GM19099 (cell line): Measurements from ENCODE around the gene BAHD1.

Source experiments
- POLR2A ChIP-seq: IDR thresholded peaks from 3 replicates; pipeline ENCODE4 v1.6.1; 2011; ENCODE audit warnings: low read depth; ENCODE audit not compliant: insufficient read length; ENCODE audit errors: extremely low read depth

The BAHD1 gene

DNA sequence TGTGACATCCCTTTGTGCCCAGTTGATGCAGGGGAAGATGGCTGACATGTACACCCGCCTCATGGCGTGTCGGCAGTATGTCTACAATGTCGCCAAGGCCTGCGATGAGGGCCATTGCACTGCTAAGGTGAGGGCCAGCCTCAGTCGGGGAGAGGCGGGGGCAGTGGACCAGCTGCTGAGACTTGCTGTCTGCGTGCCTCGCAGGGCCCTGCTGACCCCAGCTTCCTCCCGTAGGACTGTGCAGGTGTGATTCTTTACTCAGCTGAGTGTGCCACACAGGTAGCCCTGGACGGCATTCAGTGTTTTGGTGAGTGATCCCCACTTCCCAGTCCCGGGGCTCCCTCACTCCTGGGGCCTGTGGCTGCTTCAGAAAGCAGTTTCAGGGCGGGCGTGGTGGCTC lies 24.7 kb upstream of the BAHD1 start:
- no peak for TF ChIP-seq POLR2A

DNA sequence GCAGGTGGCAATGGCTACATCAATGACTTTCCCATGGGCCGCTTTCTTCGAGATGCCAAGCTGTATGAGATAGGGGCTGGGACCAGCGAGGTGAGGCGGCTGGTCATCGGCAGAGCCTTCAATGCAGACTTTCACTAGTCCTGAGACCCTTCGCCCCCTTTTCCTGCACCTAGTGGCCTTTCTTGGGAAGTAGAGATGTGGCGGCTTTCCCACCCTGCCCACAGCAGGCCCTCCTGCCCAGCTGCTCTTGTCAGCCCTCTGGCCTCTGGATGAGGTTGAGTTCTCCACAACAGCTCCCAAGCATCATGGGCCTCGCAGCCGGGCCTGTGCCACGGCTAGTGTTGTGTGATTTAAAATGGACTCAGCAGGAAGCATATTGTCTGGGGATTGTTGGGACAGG lies 22.6 kb upstream of the BAHD1 start:
- TF ChIP-seq POLR2A: no peak

DNA sequence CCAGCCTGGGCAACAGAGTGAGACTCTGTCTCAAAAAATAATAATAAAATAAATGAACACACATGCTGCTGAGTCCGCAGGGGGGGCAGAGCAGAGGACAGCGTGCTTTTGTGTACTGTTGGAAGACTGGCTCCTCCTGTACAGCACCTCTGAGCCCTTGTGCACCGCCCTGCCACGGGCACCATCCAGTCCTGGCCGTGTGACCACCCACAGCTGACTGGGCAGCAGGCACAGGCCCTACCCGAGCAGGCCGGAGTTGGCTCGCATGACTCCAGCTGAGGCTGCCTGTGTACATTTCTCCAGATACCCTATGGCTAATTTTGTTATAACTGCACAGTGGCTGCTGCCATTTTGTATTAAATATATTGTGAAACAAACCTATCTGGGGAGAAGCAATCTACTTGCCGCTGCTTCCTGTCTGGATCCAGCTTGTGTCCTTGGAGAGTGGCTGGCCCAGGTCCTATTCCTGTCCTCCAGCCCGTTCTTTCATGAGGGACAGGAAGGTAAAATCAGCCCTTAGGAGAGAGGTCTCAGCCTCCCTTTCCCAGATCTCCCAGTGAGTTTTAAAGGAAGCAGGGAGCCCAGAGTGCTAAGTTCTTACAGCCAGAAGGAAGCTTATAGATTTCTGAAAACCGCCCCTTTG lies 20.6 kb upstream of the BAHD1 start:
- TF ChIP-seq POLR2A: no peak

DNA sequence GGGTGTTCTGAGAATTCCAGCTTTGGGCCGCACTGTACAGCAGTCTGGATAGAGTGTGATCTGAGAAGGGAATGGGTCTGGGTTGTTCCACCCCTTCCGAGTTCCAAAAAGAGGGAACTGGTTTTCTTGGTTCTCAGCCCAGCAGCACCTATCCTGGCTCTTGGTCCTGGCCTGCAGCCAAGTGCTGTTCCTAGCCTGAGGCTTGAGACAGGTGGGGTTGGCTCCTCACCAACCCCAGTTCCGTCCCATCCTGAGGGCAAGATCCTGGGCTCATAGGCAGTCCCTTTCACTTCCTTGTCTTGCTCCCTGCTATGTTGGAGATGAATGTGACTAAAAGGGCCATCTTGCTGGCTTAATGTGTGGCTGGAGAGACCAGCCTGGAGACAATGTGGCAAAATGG lies 20.0 kb upstream of the BAHD1 start:
- no peak for TF ChIP-seq POLR2A

DNA sequence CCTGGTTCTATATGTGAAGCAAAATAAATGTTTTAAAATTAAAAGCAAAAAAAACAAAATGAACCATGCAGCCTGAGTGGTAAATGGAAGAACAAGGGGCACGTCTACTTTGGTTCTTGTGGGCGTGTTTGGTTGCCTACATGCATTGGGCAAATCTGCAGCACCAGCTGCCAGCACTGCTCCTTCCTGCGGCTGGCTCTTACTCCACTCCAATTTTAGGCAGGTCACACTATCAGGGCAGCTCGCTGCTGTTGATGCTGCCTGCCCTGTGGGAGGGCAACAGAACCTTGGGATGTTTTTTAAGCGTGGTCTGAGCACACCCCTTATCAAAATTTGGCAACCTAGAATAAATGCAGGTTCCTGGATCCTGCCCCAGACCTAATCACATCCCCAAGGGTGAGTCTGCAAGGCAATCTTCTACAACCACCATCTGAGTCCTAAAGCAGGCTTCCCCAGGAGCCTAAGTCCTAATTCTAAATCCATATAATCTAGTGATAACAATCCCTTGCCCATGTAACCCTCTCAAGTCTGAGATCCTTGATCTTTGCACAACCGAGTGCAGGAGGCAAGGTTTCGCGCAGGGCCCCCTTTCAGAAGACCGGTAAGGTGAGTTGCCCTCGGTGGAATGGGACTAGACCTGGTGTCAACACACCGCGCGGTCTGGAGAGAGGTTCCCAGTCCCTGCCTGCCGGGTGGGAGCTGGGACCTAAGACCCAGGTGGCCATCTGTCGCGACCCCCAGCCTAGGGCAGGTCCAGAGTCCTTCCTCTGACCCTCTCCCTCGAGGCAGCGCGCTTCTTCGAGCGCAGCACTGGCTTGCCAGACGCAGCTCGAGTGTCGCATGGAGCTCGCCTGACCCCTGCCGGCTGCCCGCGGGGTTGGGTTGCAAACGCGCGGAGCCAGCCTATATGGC lies 19.3 kb upstream of the BAHD1 start:
- no peak for TF ChIP-seq POLR2A

DNA sequence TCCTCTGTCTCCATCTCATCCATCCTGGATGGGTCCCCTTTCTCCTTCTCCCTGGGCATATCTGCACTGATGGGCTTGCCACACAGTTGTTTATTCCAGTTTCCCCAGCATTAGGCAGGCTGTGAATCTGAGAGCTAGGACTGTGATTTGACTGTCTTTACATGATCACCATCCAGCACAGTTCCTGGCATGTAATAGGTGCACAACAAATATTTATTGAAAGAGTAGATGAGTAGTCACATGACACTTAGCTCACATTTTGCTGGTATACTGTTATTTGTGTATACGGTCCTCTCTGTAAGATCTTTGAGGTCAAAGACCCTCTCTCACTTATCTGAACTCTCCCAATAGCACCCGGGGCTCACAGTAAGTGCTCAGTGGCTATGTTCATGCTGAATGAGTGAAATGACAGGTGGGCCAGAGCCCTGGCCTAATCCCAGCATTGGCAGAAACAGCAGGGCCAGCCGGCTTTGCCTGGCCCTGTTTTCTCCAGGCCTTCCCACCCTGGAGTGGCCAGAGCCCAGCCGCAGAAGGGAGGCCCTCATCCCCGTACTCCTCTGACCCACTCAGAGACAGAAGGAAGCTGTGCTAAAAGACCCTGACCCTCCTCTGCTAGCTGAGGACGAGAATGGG lies 16.2 kb upstream of the BAHD1 start:
- no peak for TF ChIP-seq POLR2A

DNA sequence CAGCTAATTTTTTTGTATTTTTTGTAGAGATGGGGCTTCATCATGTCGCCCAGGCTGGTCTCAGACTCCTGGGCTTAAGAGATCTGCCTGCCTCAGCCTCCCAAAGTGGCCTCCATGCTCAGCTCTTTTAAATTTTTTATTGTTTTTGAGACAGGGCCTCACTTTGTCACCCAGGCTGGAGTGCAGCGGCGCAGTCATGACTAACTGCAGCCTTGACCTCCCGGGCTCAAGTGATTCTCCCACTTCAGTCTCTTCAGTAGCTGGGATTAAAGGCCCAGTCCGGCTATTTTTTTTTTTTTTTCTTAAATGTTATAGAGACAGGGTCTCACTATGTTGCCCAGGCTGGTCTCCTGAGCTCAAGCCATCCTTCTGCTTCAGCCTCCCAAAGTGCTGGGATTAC lies 15.1 kb upstream of the BAHD1 start:
- no peak for TF ChIP-seq POLR2A

DNA sequence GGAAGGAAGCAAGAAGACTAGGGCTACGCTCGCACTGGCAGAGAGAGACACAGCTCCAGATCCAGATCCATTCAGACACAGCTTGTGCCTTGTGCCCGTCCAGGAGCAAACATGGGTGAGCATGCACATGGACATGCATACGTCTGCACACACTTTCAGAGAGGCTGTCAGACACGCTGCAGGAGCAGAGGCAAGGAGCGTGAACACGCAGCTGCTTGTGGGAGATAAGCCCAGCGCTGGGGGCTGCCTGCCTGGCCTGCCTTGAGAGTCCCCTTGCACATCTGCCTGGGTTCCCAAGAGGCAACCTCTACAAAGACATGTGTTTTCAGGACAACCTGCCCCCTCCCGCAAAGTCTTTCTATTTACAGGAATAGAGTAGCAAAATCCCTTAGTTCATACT lies 13.6 kb upstream of the BAHD1 start:
- no peak for TF ChIP-seq POLR2A

DNA sequence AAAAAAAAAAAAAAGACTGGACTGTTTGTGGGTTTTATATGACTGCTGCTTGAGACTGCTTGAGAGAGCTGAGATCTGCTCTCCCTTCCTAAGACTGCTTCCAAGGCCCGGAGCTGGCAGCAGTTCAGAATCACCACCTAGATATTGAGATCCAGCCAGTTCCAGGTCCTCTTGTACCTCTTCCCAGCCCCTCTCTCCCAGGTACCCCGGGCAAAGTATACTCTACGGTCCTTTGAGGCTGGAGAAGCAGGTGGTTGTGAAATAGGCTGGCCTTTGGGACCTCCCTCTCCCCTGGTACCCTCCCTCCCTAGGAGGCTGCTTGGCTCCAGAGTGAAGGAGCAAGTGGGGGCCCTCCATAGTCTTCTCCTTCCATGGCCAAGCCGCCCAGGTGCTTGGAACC lies 12.6 kb upstream of the BAHD1 start:
- TF ChIP-seq POLR2A: no peak

DNA sequence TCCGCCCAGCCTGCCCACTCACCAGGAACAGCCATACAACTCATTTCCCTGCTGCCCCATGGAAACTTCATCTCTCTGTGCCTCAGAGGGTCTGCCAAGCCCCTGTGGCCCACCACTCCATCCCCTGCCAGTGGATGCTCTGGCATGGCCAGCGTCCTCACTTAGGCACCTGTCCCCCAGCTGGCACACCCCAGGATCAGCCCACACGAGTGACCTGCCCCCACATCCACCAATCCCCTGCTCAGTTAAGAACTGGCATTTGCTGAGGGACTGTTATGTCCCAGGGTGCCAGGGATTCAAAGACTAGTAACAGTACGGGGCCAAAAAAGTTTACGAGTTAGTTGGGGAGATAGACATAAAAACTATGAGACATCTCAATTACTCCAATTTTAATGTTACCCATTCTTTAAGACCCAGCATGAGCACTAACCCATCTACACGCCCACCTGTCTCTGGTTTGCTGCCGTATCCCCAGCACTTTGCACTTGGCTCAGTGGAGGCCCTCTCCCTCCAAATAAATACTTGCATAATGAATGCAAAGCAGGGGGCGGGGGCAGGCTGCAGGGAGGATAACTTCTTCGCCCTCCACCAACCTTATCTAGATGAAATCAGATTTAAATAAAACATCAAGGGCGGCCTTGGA lies 11.6 kb upstream of the BAHD1 start:
- TF ChIP-seq POLR2A: no peak

DNA sequence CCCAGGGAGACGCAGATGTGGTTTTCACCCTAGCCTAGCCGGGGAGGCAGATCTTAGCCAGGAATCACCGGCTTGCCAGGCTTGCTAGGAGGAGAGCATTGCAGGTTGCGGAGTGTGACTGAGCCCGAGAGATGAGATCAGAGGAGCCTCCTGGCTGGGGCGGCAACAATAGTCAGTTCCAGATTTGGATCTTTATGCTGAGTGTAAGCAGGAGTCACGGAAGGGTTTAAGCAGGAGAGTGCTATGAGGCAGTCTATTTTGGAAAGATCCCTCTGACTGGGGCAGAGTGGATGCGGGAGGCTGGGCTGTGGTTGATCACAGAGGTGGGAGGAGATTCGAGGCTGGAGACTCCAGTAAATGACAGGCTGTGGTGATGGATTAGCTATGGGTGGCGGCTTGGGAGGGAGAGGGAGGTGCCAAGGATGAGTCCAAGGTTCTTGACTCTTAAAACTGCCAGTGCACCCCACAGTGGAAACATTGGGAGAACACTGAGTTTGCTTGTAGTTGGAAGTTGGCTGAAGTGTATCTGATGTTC lies 10.4 kb upstream of the BAHD1 start:
- no peak for TF ChIP-seq POLR2A

DNA sequence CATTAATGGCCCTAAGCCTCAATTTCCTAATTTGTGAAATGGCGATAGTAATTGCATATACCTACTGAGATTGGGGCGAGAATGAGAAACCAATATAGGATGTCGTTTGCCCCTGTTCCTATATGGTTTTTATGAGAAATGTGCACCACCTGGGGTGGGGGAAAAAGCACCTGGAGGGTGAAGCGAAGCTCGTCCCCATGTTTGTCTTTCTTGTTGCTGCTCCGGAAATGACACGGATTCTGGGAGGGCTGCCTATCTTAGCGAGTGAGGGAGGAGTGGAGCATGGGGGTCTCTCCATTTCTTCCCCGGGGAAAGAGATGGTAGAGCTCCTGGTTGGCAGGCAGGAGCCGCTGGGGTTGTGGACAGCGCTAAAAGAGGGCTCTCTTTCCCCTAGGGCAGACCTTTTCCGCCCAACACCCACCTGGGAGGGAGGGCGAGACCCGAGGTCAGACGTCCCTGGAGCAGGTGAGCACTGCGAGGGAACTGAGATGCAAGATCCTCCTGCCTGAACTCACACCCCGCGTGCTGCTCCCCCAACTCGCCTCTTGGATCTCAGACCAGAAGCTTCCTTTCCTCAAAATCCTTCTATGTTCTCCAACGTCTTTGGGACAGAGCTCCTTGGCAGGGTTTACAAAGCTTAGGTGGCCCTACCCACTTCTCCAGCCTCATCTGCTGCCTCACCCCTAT lies 5.6 kb upstream of the BAHD1 start:
- no peak for TF ChIP-seq POLR2A

DNA sequence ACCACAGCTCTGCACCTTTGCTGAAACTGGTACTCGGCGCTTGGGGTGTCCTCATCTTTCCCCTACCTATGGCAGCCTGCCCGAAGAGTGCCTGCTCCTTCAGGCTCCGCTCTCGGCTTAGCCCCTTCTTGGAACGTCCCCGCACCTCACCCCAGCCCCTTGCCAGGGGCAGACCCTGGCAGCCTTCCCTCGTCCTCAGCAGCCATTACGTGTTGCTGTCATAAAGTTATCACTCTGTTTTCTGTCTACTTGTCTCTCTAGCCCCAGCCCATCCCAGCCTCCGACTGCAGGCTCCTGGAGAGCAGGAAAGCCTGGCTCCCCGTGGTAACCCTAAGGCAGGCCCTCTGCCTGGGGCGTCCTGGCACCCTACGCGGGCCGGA lies 5.1 kb upstream of the BAHD1 start:
- no peak for TF ChIP-seq POLR2A

DNA sequence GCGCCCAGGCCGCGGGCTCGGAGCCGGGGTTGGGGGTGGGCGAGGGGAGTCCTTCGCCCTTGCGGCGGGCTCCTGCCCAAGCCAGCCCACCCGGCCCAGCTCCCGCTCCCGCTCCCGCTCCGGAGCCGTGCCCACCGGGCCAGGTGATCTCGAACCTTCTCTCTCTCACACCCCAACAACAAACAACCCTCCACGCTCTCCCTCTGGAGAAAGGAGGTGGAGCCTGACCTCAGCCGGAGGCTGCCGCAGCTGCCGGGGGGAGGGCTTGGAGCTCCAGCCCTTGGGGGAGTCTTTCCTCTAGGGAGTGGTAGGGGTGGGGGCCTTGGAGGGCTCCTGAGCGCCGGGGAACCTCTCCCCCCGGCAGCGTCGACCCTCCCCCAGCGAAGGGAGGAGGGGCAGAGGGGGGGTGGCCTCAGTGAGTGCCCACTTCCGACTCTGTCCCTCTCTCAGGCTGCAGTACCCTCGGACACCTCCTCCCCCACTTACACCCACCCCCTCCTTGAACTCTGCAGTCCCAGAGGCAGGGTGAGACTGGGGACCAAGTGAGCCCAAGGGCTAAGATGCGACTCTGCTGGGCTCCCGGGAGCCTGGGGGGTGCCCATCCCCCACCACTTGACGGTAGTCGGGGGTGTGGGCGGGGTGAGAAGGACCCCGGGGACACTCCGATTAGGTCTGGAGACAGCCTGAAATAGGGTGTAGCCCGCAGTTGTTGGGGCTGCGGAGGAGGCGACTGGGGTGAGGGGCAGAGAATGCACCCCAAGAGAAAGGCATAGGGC lies 4.4 kb upstream of the BAHD1 start:
- no peak for TF ChIP-seq POLR2A

DNA sequence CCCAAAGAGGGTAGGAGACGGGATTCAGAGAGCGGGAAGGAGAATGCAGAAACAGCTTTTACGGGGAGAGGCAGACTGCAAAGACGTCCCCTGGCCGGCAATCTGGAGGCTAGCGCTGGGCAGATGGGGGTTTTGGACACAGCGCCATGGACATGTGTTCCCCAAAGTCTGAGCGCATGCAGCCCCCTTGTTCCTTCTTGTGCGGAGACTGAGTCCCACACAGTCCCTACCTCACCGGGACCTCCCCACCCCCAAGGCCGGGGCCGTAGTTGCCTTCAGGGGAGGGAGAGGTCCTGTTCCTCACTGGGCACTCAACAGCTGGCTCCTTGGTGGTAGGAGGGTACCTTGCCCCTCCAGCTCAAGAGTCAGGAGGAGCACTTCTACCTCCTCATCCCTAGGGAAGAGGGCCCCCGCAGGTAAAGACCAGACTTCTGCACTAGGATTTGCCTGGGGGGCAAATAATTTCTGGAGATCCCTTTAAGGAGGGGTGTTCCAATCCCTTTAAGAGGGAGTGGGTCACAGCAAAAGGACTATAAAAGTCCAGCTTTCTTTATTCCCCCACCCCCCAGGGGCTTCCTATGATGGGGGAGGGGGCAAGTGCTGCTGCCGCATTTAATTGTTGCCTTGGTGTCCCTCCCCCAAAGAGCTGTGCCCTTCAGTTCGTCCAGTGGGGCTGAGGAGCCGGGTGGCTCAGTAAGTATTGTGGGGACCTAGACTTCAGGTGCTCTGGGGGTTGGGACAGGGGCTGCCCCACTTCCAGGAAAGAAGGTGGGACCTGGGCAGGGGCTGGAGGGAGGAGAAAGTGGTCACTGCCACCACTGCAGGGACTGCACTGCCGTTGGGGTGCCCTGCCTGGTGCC lies 3.6 kb upstream of the BAHD1 start:
- TF ChIP-seq POLR2A: no peak
